Endothelial cell of umbilical vein (primary cell): ENCODE data around the gene SYTL1. TPM values are rescaled to one million over a fixed set of nuclear protein-coding genes. Genes with fewer than 3 reads are reported as not detected.

ENCODE experiments used
- BruUV-seq: library from RNA; stranded (reverse); fragments of 400-500 nt; replicated peaks from 2 replicates; lab custom pipeline; 2021; lab: Mats Ljungman, UMichigan
- CTCF ChIA-PET: fragments of 300-600, 350-600 bp; sonication (Branson Sonifier 250); formaldehyde crosslinking; loops from one replicate; lab custom pipeline; 2021; ENCODE audit warnings: antibody characterized with exemption, inconsistent platforms; lab: Charles Lee
- POLR2A ChIA-PET: fragments of 300-600, 350-600 bp; sonication (Branson Sonifier 250); formaldehyde crosslinking; loops from one replicate; lab custom pipeline; 2021; ENCODE audit warnings: antibody characterized with exemption, inconsistent platforms; lab: Charles Lee
- DNase-seq: peaks from one replicate; pipeline ENCODE4 v3.0.0-alpha.2; 2011; ENCODE audit warnings: low read depth, low spot score
- FAIRE-seq: peaks from 2 replicates; lab custom pipeline; 2011; peaks lifted over from hg19 to GRCh38; lab: Jason Lieb, UNC
- H2AFZ ChIP-seq: 2 replicates; pipeline ENCODE4 v1.6.0; 2012; ENCODE audit warnings: low read depth, low read length, control low read depth, inconsistent platforms
- H3K27ac ChIP-seq: 2 replicates; pipeline ENCODE4 v1.5.1; 2011; ENCODE audit warnings: low read depth, mild to moderate bottlenecking, control low read depth, low read length, moderate library complexity; ENCODE audit not compliant: insufficient read depth
- H3K27me3 ChIP-seq, 2 experiments: 2 replicates each; pipeline versions ENCODE4 v1.6.0 to v1.6.1; 2011; ENCODE audit warnings: low read length in 2 of 2, mixed read lengths in 1 of 2; ENCODE audit not compliant: control insufficient read depth in 2 of 2, insufficient read depth in 2 of 2
- H3K36me3 ChIP-seq, 2 experiments: 2 replicates in 1 of 2; 3 replicates in 1 of 2; pipeline ENCODE4 v1.5.1; 2011; ENCODE audit warnings: low read length in 2 of 2, mild to moderate bottlenecking in 1 of 2, moderate library complexity in 1 of 2; ENCODE audit not compliant: control insufficient read depth in 2 of 2, insufficient read depth in 2 of 2; ENCODE audit errors: extremely low read depth in 1 of 2
- H3K4me1 ChIP-seq: 3 replicates; pipeline ENCODE4 v1.5.1; 2011; ENCODE audit warnings: mild to moderate bottlenecking, low read length; ENCODE audit not compliant: control insufficient read depth, insufficient read depth; ENCODE audit errors: extremely low read depth
- H3K4me2 ChIP-seq: 2 replicates; pipeline ENCODE4 v1.6.1; 2011; ENCODE audit warnings: low read length, control low read depth, mixed read lengths; ENCODE audit not compliant: insufficient read depth
- H3K4me3 ChIP-seq, 3 experiments: fragments of 200-600 bp in 1 of 3; sonication (generic), shearing (Covaris generic) in 1 of 3; replicated peaks in 1 of 3; 2 replicates each; pipeline ENCODE4 v1.5.1; 2011 to 2016; ENCODE audit warnings: control low read depth in 3 of 3, low read length in 3 of 3, mild to moderate bottlenecking in 2 of 3, inconsistent platforms in 1 of 3, low read depth in 1 of 3, moderate library complexity in 1 of 3; ENCODE audit not compliant: insufficient read depth in 1 of 3
- H3K79me2 ChIP-seq: 2 replicates; pipeline ENCODE4 v1.6.0; 2012; ENCODE audit warnings: low read length, inconsistent platforms; ENCODE audit not compliant: control insufficient read depth, insufficient read depth
- H3K9ac ChIP-seq: replicated peaks from 2 replicates; pipeline ENCODE3; 2011; ENCODE audit warnings: low read length, control low read depth; ENCODE audit not compliant: insufficient read depth; ENCODE audit errors: extremely low read depth
- H3K9me1 ChIP-seq: replicated peaks from 3 replicates; pipeline ENCODE4 v1.6.0; 2011; ENCODE audit warnings: mild to moderate bottlenecking, low read length; ENCODE audit not compliant: control insufficient read depth, insufficient read depth; ENCODE audit errors: extremely low read depth
- H3K9me3 ChIP-seq: replicated peaks from 2 replicates; pipeline ENCODE4 v1.5.1; 2012; ENCODE audit warnings: low read length, inconsistent platforms; ENCODE audit not compliant: control insufficient read depth, insufficient read depth
- H4K20me1 ChIP-seq: replicated peaks from 2 replicates; pipeline ENCODE3; 2011; ENCODE audit warnings: mild to moderate bottlenecking, low read length; ENCODE audit not compliant: control insufficient read depth, insufficient read depth; ENCODE audit errors: extremely low read depth
- EZH2 ChIP-seq: IDR thresholded peaks from 2 replicates; pipeline ENCODE4 v1.6.1; 2012; ENCODE audit warnings: borderline replicate concordance, low read depth, mild to moderate bottlenecking, moderate library complexity, low read length, inconsistent platforms; ENCODE audit not compliant: severe bottlenecking
- FOS ChIP-seq: IDR thresholded peaks from 2 replicates; pipeline ENCODE4 v1.6.1; 2011; ENCODE audit warnings: mild to moderate bottlenecking, low read length, moderate library complexity, borderline replicate concordance; ENCODE audit not compliant: insufficient read depth
- GATA2 ChIP-seq: IDR thresholded peaks from 2 replicates; pipeline ENCODE4 v1.7.0; 2011; ENCODE audit warnings: low read depth, mild to moderate bottlenecking, moderate library complexity, mixed read lengths, low read length; ENCODE audit not compliant: insufficient read length, insufficient read depth
- JUN ChIP-seq: IDR thresholded peaks from 2 replicates; pipeline ENCODE4 v1.6.1; 2011; ENCODE audit warnings: borderline replicate concordance, low read depth; ENCODE audit not compliant: insufficient read length, insufficient read depth
- MYC ChIP-seq: IDR thresholded peaks from one replicate; pipeline ENCODE4 v1.6.1; 2011; ENCODE audit warnings: mild to moderate bottlenecking, low read depth, low read length
- POLR2A ChIP-seq: IDR thresholded peaks from 2 replicates; pipeline ENCODE4 v1.6.1; 2012; ENCODE audit warnings: low read depth, mild to moderate bottlenecking, control low read depth, low read length
- POLR2AphosphoS5 ChIP-seq: IDR thresholded peaks from 2 replicates; pipeline ENCODE4 v1.6.1; 2012; ENCODE audit warnings: low read depth, mild to moderate bottlenecking, control low read depth, low read length, moderate library complexity; ENCODE audit not compliant: insufficient read depth
- dilution Hi-C: fragments of 300-500 bp; cut with MboI; formaldehyde crosslinking; loops from one replicate; pipeline ENCODE4 v1.15.0; 2019; ENCODE audit warnings: low sequenced_read_pairs; ENCODE audit not compliant: extremely low pct_ligation_motif_present
- intact Hi-C: fragments of 100-400 bp; cut with micrococcal nuclease; formaldehyde crosslinking; loops from one replicate; pipeline ENCODE4 v1.10.0; 2022
- polyA plus RNA-seq, 4 experiments: library from polyadenylated mRNA; depleted of rRNA in 3 of 4; stranded (reverse) in 3 of 4; unstranded in 1 of 4; fragments of >200 nt; gene quantifications; 2 replicates each; pipeline versions ENCODE4 v1.2.1 to v1.2.3, GENCODE V29; 2011 to 2012; ENCODE audit warnings: missing spikeins in 1 of 4
- total RNA-seq: library from RNA; stranded (reverse); gene quantifications from 2 replicates; pipeline ENCODE4 v1.2.3, GENCODE V29; 2021
- TF ChIP-seq, protein P1 (sequence below): IDR thresholded peaks from 2 replicates; pipeline ENCODE4 v1.6.1; 2011; ENCODE audit not compliant: insufficient read depth, insufficient read length
- TF ChIP-seq, protein P2 (sequence below), 2 donors: IDR thresholded peaks; 1 replicate in 1 of 2; 2 replicates in 1 of 2; pipeline ENCODE4 v1.5.1; 2011; ENCODE audit warnings: low read length in 2 of 2, mild to moderate bottlenecking in 2 of 2, moderate library complexity in 2 of 2, control low read depth in 1 of 2, inconsistent platforms in 1 of 2, low read depth in 1 of 2; ENCODE audit not compliant: insufficient read depth in 1 of 2; ENCODE audit errors: extremely low read depth in 1 of 2

Gene SYTL1
- total and polyA plus RNA-seq, 2 donors (not counting 3 experiments of a cell fraction or from before 2014, with no cell fraction given), result 0.04 TPM; not detected in 1

DNA sequence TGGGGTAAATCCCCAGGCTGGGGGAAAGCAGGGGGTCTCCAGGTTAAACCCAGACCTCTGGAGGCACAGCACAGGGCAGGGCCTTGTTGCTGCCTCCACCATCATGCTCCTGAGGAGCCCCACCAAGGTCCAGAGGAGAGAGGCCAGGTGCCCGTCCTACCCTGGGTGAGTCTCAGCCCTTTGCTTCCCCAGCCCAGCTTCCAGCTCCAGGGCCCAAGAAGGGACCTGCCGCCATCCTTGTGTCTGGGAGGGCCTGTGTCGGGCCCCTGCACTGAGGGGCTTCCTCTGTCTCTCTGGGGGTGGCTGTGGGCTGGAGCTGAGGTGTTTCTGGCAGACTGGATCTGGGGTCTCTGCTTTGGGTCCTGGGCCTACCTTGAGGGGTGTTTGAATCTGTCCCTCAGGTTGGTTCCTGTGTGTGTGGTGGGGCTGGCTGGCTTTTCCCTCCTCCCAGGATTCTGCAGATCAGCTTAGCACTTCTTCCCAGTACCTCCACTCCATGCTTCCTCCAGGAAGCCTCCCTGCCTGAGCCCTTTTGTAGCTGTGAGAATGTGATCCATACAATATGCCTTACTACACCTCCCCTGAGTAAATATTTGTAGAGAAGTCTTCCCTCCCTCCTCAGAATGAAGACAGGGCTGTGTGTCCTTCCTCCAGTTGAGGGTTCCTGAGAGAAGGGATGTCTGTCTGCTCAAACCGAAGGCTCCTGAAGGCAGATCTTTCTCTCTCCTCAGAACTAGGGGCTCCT lies 56.8 kb downstream of the SYTL1 start:
- H3K79me2 ChIP-seq, result no peaks in the 10 kb centered on the region
- H4K20me1 ChIP-seq, result no peaks in the 10 kb centered on the region
- BruUV-seq, result no TSS peak
- H3K36me3 ChIP-seq, result no peaks in the 10 kb centered on the region
- no peaks in the 10 kb centered on the region for H3K9me3 ChIP-seq
- DNase-seq (no peak), FAIRE-seq (no peak)
- dilution Hi-C loops, result no loop called here
- TF ChIP-seq POLR2AphosphoS5 (no peak), FOS (no peak), EZH2 (no peak), POLR2A (no peak), JUN (no peak), GATA2 (no peak), MYC (no peak)
- TF ChIP-seq, protein P1, sequence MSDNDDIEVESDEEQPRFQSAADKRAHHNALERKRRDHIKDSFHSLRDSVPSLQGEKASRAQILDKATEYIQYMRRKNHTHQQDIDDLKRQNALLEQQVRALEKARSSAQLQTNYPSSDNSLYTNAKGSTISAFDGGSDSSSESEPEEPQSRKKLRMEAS, result no peak
- TF ChIP-seq, protein P2, sequence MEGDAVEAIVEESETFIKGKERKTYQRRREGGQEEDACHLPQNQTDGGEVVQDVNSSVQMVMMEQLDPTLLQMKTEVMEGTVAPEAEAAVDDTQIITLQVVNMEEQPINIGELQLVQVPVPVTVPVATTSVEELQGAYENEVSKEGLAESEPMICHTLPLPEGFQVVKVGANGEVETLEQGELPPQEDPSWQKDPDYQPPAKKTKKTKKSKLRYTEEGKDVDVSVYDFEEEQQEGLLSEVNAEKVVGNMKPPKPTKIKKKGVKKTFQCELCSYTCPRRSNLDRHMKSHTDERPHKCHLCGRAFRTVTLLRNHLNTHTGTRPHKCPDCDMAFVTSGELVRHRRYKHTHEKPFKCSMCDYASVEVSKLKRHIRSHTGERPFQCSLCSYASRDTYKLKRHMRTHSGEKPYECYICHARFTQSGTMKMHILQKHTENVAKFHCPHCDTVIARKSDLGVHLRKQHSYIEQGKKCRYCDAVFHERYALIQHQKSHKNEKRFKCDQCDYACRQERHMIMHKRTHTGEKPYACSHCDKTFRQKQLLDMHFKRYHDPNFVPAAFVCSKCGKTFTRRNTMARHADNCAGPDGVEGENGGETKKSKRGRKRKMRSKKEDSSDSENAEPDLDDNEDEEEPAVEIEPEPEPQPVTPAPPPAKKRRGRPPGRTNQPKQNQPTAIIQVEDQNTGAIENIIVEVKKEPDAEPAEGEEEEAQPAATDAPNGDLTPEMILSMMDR (IDR thresholded peaks at IDR 0.05; ENCODE audit: extremely low read depth in 1 of 2, insufficient read depth in 1 of 2, low read depth in 1 of 2, low read length in 2 of 2), result no peak
- H3K4me3 ChIP-seq, result no peak overlapping the region
- H3K9me1 ChIP-seq, result no peaks in the 10 kb centered on the region
- H3K4me1 ChIP-seq, result peaks cover 4% of the 10 kb centered on the region
- ChIA-PET POLR2A (no interaction called here), CTCF (interaction anchor here (0.5 to 6.6 kb wide), 6 partner anchors 11 to 354 kb away, joined by 3 to 275 read pairs (median 26); partner anchors contain the start of gene AHDC1)
- no peak overlapping the region for H3K4me2 ChIP-seq
- no peaks in the 10 kb centered on the region for H3K27me3 ChIP-seq
- H2AFZ ChIP-seq, result no peak overlapping the region
- no peak overlapping the region for H3K27ac ChIP-seq
- intact Hi-C loops, result loop anchor here (10.0 kb wide), 1 partner anchor 284 kb away; no protein-coding TSS in a partner anchor
- H3K9ac ChIP-seq, result no peak overlapping the region
